NCI-H187 (cell line): ENCODE measurements around the gene SH3PXD2A.
"Not testable (repeated sequence)": the region's sequence is repeated elsewhere in the genome, so short reads cannot be mapped to it uniquely, and the experiment has no call there.

Experiments
- DNase-seq, 2 experiments: peaks; one replicate each; lab custom pipeline; 2025; lab: John Stamatoyannopoulos, UW

The SH3PXD2A gene

GRCh38 chr10:103767756-103768155, 87.6 kb downstream of the SH3PXD2A start:
- no peak for DNase-seq

- DNase-seq = no peak
Measured at GRCh38 chr10:103766751-103767505, 88.4 kb downstream of the SH3PXD2A start.

GRCh38 chr10:103765981-103766380, 89.4 kb downstream of the SH3PXD2A start:
- no peak for DNase-seq

DNA sequence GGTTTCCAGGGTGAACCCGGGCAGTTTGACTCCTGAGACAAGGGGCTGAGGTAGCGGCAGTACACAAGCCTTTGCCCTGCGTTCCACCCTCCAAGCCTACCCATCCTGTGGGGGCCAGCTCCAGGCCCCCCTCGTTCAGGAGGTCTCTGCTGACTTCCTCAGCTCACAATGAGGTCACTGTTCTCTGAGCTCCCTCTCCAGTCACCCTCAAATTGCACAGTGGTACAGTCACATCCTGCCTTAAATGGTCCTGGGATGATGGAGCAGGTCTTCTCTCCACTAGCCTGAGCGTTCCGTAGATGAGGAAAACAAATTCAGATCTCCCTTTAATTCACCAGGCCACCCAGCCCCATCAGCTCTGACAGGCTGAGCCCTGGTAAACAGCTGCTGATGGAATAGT, 90.2 kb downstream of the SH3PXD2A start:
- DNase-seq = no peak

DNA sequence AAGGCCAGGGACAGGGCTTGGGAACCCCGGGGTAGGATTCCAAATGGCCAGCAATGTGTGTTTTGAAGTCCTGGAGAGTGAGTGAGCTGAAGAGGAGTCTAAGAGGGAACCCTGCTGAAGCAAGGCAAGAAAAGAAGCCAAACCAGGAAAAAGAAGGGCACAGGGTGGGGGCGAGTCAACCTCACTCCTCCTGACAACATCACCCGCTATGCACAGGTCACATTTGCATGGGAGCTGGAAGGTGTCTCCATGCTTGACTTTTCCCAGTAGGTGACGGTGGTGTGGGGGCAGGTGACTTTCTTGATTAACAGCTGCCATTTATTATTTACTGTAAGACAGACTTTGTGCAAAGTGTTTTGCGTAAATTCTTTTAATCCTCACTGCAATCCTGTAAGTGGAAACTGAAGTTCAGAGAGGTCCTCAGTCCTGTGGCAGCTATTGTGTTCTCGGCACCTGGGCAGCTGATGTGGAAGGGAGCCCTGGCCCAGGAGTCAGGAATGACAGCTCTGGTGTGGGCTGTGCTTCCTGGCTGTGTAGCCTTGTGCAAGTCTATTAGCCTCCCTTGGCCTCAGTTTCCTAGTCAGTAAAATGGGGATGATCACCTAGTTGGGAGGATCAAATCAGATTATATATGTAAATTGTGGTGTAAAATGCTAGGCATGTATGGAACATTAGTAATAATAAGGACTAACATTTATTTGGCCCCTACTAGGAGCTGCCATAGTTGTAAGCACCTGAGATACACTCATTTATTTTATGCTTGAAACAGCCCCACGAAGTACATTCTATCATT, 90.9 kb downstream of the SH3PXD2A start:
- no peak for DNase-seq

DNA sequence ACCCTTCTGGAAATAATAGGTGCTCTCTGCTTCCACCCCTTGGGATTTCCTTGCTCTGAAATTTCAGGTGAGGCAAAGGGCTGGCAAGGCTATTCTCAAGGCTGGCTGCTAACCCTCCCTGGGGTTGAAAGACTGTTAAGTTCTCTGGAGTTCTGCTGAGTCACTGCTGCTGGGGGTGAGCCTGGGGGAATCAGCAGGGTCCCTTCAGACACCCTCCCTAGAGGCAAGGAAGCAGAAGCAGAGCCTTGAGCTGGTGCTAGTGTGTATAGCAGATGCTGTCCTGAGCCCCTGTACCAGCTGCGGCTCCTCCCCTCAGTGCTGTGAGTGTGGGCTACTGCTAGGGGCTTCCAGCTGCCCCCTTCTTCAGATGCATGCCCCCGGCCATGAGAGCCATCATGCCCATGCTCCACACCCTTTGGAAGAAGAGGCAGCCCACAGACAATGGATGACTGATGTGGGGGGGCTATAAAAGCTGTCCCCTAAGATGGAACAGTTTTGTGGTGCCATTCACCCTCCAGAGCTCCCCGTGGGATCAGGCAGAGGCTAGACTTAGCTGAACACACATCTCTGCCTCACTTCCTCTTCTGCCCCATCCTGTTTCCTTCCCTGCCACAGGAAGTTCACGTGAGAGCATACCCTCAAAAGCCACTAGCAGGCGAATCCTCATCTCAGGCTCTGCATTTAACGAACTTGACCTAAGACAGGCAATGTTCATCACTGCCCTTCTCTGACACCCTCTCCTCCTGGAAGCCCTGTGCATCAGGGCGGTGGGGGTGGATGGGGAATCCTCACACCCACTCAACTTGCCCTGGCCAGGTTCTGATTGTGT, 91.8 kb downstream of the SH3PXD2A start:
- DNase-seq = no peak

GRCh38 chr10:103762916-103763315, 92.5 kb downstream of the SH3PXD2A start:
- no peak for DNase-seq

DNA sequence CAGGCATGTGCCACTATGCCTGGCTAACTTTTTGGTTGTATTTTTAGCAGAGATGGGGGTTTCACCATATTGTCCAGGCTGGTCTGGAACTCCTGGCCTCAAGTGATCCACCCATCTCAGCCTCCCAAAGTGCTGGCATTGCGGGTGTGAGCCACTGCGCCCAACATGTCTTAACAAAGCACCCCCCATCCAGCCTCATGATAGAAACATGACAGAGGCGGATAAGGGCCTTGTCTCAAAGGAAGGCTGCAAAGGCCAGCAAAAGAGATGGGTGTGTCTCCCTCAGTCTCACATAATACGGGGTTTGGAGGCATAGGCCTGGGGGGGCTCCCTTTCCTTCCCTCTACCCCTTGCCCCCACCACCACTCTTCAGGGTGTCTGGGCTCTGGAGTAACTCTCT, 93.2 kb downstream of the SH3PXD2A start:
- no peak for DNase-seq

- no peak for DNase-seq
Measured at GRCh38 chr10:103761075-103761920, 94.1 kb downstream of the SH3PXD2A start.

- not testable (repeated sequence) for DNase-seq
Measured at GRCh38 chr10:103760233-103760632, 95.1 kb downstream of the SH3PXD2A start.

GRCh38 chr10:103759100-103759781, 96.1 kb downstream of the SH3PXD2A start:
- no peak for DNase-seq

- no peak for DNase-seq
Measured at GRCh38 chr10:103758294-103758681, 97.1 kb downstream of the SH3PXD2A start.

DNA sequence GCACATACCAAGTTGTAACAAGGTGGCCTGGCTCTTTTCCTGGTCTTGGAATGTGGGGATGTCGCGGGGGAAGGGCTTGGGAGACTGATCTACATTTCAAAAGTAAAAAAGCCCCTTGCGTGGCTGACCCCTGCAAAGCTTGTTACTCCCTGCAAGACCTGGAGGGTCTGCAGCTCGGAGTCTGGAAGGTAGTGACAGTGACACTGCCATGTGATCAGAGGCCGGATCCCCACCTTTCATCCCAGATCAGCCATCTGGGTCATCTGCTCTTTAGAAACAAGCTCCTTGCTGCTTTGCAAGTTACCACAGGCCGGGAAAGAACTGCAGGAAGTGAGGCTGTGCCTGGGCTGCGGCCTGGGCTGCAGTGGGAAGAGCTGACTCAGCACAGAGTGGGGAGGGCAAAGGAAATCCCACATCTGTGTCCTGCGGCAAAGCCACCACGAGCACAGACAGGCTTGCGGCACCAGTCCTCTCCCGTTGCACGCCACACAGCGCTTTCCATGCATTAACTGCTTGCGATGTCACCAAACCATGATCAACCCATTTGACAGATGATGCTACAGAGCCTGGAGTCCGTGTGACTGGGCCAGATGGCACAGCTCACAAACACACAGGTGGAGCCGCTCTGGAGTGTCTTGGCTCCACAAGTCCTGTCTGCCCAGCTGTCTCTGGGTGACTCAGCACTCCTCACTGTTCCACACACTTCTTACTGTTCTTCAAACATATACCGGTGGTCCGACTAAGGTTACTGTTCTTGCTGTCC, 97.7 kb downstream of the SH3PXD2A start:
- DNase-seq = no peak

GRCh38 chr10:103756277-103756869, 99.0 kb downstream of the SH3PXD2A start:
- no peak for DNase-seq

- DNase-seq = no peak
Measured at GRCh38 chr10:103752680-103753248, 102.6 kb downstream of the SH3PXD2A start.

- DNase-seq = no peak
Measured at GRCh38 chr10:103751667-103752290, 103.6 kb downstream of the SH3PXD2A start.

GRCh38 chr10:103750836-103751235, 104.5 kb downstream of the SH3PXD2A start:
- DNase-seq = no peak

- no peak for DNase-seq
Measured at GRCh38 chr10:103749779-103750178, 105.6 kb downstream of the SH3PXD2A start.

DNA sequence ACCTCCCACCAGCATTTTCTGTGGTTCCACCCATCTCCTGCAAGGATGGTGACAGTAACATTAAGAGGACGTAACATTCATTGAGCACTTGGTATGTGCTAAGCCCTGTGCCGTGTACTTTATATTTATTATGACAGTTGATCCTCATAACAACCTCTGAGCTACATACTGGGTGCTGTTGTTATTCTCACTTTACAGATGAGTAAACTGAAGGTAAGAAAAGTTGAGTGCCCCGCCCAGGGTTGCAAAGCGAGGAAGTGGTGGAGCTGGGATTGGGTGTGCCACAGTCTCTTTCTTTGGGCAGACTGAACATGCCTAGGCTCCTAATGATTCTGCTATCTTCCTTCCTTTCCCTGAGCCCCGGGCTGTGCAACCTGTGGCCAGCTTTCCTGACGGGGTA, 107.4 kb downstream of the SH3PXD2A start:
- no peak for DNase-seq
